Activated CD4-positive, alpha-beta T cell treated with anti-CD3 and anti-CD28 coated beads, Interleukin-2, amount 50 U/mL, for 48 hours (primary cell): Measurements from ENCODE around the gene TAF4.
"Not testable (repeated sequence)": the region's sequence is repeated elsewhere in the genome, so short reads cannot be mapped to it uniquely, and the experiment has no call there.

Experiments used
- DNase-seq, 2 experiments: peaks; one replicate each; pipeline ENCODE4 v3.0.0-alpha.2; 2020

Gene TAF4

GRCh38 chr20:62065674-62066338 is at the start of gene TAF4:
TAF4 (minus strand) TSS chr20:62065881; CDS start chr20:62065810, 71 bp downstream.
- peak; percentile 71 to 76 for DNase-seq

- no peak for DNase-seq
These were observed 49.2 kb upstream of the TAF4 start for GRCh38 chr20:62114894-62115293.

DNA sequence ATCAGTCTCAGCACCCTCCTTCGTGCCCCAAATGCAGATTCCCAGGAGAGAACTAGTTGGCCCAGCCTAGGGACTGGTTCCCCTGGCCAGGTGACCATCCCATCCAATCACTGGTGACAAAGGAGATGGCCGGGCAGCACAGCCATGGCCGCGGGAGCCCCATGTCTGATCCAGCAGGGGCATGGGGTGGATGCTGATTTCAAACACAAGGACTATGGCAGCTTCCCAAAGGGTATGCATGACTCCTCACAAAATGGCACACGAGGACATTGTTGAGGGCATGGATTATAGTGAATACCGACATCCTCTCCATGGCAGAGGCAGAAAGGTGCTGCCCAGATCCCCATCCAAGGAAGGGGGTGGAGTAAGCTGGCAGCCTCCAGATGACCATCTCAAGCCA is 46.7 kb upstream of the TAF4 start:
- DNase-seq: no peak

DNA sequence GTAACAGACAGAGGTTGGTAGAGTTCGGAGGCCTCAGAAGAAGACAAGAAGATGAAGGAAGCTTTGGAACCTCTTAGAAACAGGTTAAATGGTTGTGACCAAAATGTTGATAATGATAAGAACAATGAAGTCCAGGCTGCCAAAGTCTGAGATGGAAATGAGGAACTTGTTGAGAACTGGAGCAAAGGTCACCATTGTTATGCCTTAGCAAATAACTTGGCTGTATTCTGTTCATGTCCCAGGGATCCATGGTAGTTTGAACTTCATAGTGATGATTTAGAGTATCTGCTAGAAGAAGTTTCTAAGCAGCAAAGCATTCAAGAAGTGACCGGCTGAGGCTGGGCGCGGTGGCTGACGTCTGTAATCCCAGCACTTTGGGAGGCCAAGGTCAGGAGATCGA is 45.5 kb upstream of the TAF4 start:
- no peak for DNase-seq

DNA sequence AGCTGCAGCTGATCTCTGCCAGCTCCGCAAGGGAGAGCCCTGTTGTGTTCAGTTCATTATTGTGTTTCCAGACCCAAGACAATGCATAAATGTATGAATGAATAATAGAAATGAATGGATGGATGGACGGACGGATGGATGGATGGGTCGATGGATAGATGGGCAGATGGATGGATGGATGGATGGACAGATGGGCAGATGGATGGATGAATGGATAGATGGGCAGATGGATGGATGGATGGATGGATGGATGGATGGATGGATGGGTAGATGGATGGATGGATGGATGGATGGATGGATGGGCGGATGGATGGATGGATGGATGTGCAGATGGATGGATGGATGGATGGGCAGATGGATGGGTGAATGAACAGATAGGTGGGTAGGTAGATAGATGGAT is 39.9 kb upstream of the TAF4 start:
- no peak for DNase-seq

- no peak for DNase-seq
These were observed 39.2 kb upstream of the TAF4 start for GRCh38 chr20:62104791-62105345.

DNA sequence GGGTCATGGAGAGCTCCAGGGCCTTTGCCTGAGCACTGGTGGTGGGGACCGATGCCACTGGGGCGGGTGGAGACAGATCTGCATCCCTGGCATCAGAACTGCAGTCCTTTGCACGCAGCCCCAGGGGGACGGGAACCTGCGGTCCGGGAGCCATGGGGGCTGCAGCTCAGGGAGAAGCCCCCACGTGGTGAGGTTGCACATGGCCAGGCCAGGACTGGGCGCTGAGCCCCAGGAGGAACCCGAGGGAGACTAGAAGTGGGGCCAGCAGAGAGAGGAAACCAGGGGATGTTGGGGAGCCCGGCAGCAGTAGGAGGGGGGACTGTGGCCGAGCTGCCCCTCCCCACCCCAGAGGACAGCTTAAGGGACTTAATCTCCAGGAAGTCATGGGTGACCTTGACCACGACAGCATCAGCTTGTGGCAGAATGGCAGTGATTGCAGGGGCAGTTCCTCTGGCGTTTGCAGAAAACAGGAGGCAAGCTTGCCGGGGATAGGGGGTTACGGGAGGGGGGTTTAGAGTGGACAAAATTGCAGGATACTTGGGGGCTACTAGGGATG is 38.6 kb upstream of the TAF4 start:
- DNase-seq: no peak

GRCh38 chr20:62103508-62104233 is 38.0 kb upstream of the TAF4 start:
- no peak for DNase-seq

GRCh38 chr20:62101078-62101477 is 35.4 kb upstream of the TAF4 start:
- no peak for DNase-seq

DNA sequence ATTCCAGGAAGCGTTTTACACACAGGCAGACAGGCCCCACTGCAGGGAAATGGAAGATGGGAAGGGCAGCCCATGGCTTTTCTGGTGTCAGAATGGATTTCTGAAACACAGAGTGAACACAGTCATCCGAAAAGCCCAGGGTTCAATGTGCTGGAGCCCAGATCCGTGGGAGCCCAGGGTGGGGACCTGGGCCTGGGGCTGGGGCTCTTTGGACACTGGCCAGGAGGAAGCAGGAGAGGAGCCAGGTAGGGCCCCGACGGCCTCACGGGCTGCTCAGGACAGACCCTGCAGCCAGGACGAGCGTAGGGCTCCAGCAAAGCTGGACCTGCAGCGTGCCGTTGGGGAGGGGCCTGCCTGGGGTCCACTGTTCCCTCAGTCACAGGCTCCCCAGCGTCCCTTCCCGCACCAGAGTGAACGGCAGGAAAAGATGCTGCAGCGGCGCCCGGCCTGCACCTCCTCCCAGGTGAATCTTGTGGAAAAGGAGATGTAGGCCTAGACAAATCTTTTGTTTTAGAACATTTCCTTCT is 32.3 kb upstream of the TAF4 start:
- no peak for DNase-seq

- DNase-seq: no peak
These were observed 31.0 kb upstream of the TAF4 start for GRCh38 chr20:62096421-62097380.

- no peak for DNase-seq
These were observed 23.7 kb upstream of the TAF4 start for GRCh38 chr20:62089393-62089792.

DNA sequence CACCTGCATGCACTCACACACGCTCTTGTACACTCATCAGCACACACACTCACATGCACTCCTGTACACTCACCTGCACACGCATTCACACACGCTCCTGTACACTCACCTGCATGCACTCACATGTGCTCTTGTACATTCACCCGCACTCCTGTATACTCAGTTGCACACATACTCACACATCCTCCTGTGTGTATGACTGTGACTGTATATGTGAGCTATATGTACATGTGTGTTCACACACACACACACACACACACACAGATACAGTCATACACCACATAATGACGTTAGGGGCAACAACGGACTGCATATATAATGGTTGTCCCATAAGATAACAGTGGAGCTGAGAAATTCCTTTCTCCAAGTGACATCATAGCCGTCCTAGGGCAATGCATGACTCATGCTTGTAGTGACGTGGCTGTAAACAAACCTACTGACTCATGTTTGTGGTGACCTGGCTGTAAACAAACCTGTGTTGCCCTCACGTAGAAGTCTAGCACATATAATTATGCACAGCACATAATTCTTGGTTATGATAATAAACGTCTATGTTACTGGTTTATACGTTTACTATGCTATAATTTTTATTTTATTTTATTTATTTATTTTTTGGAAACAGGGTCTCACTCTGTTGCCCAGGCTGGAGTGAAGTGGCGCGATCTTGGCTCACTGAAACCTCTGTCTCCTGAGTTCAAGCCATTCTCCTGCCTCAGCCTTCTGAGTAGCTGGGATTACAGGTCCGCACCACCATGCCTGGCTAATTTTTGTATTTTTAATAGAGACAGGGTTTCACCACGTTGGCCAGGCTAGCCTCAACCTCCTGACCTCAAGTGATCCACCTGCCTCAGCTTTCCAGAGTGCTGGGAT is 22.8 kb upstream of the TAF4 start:
- DNase-seq: no peak

GRCh38 chr20:62087632-62088031 is 22.0 kb upstream of the TAF4 start:
- no peak for DNase-seq

DNA sequence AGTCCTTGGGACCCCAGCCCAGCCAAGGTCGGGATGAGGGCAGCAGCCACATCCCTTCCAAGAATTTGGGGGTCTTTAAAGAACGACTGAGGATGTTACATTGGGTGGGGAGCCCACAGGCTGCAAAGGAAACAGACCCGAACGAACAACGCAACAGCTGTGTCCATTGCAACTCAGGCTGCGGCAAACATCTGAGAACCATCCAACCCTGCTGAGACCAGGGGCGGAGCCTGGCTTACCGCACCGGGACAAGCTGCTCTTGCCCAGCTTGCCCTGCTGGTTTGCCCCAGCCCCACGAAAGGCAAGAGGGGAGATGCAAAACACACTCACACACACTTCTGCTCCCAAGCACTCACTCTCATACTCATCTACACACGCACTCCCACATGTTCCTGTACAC is 21.5 kb upstream of the TAF4 start:
- no peak for DNase-seq

GRCh38 chr20:62085206-62085605 is 19.5 kb upstream of the TAF4 start:
- no peak for DNase-seq

DNA sequence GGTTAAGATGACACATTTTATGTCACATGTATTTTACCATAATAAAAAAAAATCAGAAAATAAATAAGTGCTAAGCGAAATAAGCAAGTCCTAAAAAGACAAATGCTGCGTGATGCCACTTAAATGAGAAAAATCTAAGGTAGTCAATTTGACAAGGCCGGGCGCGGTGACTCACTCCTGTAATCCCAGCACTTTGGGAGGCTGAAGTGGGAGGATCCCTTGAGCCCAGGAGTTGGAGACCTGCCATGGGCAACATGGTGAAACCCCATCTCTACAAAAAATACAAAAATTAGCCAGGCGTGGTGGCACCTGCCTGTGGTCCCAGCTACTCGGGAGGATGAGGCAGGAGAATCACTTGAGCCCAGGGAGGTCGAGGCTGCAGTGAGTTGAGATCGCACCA is 18.5 kb upstream of the TAF4 start:
- DNase-seq: not testable (repeated sequence)

DNA sequence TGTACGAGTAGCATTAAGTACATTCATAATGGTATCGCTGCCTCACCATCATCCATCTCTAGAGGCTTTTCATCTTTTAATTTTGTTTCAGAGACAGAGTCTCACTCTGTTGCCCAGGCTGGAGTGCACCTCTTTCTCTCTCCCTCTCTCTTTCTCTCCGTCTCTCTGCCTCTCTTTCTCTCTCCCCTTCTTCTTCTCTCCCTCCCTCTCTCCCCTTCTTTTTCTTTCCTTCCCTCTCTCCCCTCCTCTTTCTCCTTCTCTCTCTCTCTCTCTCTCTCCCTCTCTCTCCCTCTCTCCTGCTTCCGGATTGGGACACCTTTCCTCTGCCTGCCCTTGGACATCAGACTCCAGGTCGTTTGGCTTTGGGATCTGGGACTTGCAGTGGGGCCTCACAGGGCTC is 17.6 kb upstream of the TAF4 start:
- no peak for DNase-seq

- no peak for DNase-seq
These were observed 14.7 kb upstream of the TAF4 start for GRCh38 chr20:62080249-62080990.

GRCh38 chr20:62079166-62079565 is 13.5 kb upstream of the TAF4 start:
- no peak for DNase-seq

- no peak for DNase-seq
These were observed 7.6 kb upstream of the TAF4 start for GRCh38 chr20:62073323-62073722.
